WI38 (cell line): ENCODE data around the gene ARHGEF3.
"Not testable (repeated sequence)": the region's sequence is repeated elsewhere in the genome, so short reads cannot be mapped to it uniquely, and the experiment has no call there.

Source experiments
- H3K4me3 ChIP-seq: 2 replicates; pipeline ENCODE4 v1.5.1; 2011; ENCODE audit warnings: low read depth, mild to moderate bottlenecking, control low read depth, low read length
- TF ChIP-seq, protein P1 (sequence below): IDR thresholded peaks from 2 replicates; pipeline ENCODE4 v1.5.1; 2012; ENCODE audit warnings: low read depth, mild to moderate bottlenecking, control low read depth, low read length

The ARHGEF3 gene

DNA sequence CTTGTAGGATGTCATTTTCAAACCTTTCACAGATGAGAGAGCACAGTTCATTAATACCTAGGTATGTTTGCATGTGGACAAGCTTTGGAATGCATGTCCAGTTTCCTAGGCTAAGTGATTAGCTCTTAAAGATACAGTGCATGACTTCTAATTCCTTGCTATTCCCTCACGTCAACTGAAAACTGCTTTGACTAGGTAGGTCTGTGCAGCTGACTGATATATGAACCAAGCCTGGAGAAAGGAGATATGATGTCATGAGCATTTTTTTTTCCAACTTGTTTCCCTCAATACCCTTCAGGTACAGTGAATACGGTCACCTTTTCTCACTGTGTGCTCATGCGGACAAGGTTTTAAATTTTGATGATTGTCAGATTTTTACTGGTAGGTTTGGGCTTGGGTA lies 77.1 kb downstream of the ARHGEF3 start:
- H3K4me3 ChIP-seq: no peak overlapping the region
- TF ChIP-seq, protein P1, sequence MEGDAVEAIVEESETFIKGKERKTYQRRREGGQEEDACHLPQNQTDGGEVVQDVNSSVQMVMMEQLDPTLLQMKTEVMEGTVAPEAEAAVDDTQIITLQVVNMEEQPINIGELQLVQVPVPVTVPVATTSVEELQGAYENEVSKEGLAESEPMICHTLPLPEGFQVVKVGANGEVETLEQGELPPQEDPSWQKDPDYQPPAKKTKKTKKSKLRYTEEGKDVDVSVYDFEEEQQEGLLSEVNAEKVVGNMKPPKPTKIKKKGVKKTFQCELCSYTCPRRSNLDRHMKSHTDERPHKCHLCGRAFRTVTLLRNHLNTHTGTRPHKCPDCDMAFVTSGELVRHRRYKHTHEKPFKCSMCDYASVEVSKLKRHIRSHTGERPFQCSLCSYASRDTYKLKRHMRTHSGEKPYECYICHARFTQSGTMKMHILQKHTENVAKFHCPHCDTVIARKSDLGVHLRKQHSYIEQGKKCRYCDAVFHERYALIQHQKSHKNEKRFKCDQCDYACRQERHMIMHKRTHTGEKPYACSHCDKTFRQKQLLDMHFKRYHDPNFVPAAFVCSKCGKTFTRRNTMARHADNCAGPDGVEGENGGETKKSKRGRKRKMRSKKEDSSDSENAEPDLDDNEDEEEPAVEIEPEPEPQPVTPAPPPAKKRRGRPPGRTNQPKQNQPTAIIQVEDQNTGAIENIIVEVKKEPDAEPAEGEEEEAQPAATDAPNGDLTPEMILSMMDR: no peak

- no peak overlapping the region for H3K4me3 ChIP-seq
- TF ChIP-seq, protein P1: no peak
Measured at GRCh38 chr3:56720849-56721248, 80.9 kb downstream of the ARHGEF3 start.

DNA sequence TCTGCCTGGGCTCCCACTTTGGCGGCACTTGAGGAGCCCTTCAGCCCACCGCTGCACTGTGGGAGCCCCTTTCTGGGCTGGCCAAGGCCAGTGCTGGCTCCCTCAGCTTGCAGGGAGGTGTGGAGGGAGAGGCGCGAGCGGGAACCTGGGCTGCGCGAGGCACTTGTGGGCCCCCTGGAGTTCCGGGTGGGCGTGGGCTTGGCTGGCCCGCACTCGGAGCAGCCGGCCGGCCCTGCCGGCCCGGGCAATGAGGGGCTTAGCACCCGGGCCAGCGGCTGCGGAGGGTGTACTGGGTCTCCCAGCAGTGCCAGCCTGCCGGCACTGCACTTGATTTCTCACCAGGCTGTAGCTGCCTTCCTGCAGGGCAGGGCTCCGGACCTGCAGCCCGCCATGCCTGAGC lies 82.9 kb downstream of the ARHGEF3 start:
- not testable (repeated sequence) for H3K4me3 ChIP-seq

GRCh38 chr3:56711344-56711743 lies 90.4 kb downstream of the ARHGEF3 start:
- TF ChIP-seq, protein P1: no peak

GRCh38 chr3:56707412-56707811 lies 94.3 kb downstream of the ARHGEF3 start:
- not testable (repeated sequence) for H3K4me3 ChIP-seq

More at GRCh38 chr3:56711344-56711743, 90.4 kb downstream of the ARHGEF3 start:
- no peak overlapping the region for H3K4me3 ChIP-seq

- TF ChIP-seq, protein P1: no peak
- H3K4me3 ChIP-seq: no peak overlapping the region
Measured at GRCh38 chr3:56706629-56707028, 95.1 kb downstream of the ARHGEF3 start.

- TF ChIP-seq, protein P1: no peak
- no peak overlapping the region for H3K4me3 ChIP-seq
Measured at GRCh38 chr3:56704706-56705105, 97.0 kb downstream of the ARHGEF3 start.

DNA sequence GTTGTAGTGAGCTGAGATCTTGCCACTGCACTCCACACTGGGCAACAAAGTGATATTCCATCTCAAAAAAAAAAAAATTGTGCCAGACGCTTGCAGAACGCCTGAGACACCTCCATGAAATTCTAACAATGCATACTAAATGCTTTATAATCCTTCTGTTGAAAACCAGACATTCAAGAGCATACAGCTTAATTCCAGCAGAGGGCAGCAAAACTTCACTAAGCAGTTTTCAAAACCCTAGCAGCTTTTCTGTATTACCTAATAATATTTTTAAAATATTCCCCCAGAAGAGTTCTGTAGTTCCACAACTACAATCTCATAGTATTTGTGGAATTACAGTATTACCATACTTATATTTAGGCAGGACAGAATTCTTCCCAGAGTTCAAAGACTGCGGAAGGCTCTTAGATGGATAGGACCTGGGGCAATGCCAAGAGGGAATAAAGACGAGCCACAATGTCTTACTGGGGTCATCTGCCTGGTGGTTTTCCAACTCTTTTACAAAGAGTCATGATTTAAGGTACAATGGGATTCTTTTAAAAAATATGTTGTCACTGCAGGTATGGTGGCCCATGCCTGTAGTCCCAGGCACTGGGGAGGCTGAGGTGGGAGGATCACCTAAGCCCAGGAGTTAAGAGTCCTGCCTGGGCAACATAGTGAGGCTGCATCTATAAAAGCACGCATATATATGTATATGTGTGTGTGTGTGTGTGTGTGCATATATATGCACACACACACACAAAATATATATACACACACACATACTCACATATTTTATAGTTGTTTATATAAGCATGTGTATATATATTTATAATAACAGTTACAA lies 99.0 kb downstream of the ARHGEF3 start:
- H3K4me3 ChIP-seq: no peak overlapping the region
- TF ChIP-seq, protein P1: peak; percentile 68
